Peyer's patch (tissue), 4 donors: Measurements from ENCODE around the gene LZTR1.

Experiments used
- POLR2A ChIP-seq, 2 donors: fragments of 450-650 bp; IDR thresholded peaks; one replicate each; pipeline ENCODE4 v1.5.1; 2017; ENCODE audit warnings: antibody characterized with exemption in 2 of 2, mild to moderate bottlenecking in 2 of 2, moderate library complexity in 2 of 2
- TF ChIP-seq, protein P1 (sequence below), 6 experiments: fragments of 450-650 bp in 4 of 6; fragments of 200-600 bp in 2 of 6; sonication (generic) in 1 of 6; IDR thresholded peaks; one replicate each; pipeline ENCODE4 v1.5.1; 2017 to 2019; ENCODE audit warnings: antibody characterized with exemption in 6 of 6, mild to moderate bottlenecking in 3 of 6, moderate library complexity in 1 of 6

DNA sequence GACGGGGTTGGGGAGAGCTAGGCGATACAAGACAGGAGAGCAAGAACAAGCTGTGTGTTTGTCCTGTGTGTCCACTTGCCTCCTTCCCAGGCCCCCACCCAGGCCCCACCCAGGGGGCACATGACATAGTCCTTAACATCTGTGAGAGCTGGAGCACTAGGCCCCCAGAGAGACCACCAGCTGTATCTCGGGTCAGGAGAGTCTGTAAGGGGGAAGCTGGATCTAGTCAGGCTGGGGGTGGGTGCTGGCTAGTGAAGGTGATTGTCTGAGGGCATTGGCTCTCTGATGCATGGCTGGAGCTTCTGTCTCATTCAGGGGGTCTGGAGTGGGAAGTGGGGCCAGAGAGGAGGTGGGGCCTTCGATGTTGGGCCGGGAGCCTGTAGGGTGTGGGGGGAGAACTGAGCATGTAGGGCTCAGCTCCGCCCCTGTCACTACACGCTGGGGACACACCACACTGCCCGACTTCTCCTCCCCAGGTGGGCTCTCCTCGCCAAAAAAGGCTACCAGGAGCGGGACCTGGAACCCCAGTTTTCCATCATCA is 33.4 kb downstream of the LZTR1 start:
- TF ChIP-seq, protein P1, sequence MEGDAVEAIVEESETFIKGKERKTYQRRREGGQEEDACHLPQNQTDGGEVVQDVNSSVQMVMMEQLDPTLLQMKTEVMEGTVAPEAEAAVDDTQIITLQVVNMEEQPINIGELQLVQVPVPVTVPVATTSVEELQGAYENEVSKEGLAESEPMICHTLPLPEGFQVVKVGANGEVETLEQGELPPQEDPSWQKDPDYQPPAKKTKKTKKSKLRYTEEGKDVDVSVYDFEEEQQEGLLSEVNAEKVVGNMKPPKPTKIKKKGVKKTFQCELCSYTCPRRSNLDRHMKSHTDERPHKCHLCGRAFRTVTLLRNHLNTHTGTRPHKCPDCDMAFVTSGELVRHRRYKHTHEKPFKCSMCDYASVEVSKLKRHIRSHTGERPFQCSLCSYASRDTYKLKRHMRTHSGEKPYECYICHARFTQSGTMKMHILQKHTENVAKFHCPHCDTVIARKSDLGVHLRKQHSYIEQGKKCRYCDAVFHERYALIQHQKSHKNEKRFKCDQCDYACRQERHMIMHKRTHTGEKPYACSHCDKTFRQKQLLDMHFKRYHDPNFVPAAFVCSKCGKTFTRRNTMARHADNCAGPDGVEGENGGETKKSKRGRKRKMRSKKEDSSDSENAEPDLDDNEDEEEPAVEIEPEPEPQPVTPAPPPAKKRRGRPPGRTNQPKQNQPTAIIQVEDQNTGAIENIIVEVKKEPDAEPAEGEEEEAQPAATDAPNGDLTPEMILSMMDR (IDR thresholded peaks at IDR 0.05): no peak
- no peak for TF ChIP-seq POLR2A (IDR thresholded peaks at IDR 0.05)
